A549 (cell line): ENCODE results near the gene LCNL1. TPM values are rescaled to one million over a fixed set of nuclear protein-coding genes. Genes with fewer than 3 reads are reported as not detected.

Experiments used
- ATAC-seq, 2 experiments: fragments of 200-7000 bp in 1 of 2; fragments of >200 bp in 1 of 2; cut with Nextera tagmentation in 1 of 2; cut with Tn5 transposase in 1 of 2; 3 replicates each; pipeline versions ENCODE4 v1.8.0 to v1.9.1; 2018 to 2020; ENCODE audit warnings: mild to moderate bottlenecking in 1 of 2, moderate library complexity in 1 of 2
- CTCF ChIA-PET: fragments of 300-600 bp; sonication (Branson Sonifier 250); formaldehyde crosslinking; extraction: SDS; loops from one replicate; lab custom pipeline; 2021; ENCODE audit warnings: antibody characterized with exemption, inconsistent platforms; lab: Yijun Ruan, JAX
- POLR2A ChIA-PET: fragments of 350-600 bp; formaldehyde crosslinking; extraction: SDS; loops from one replicate; lab custom pipeline; 2021; ENCODE audit warnings: antibody characterized with exemption, inconsistent platforms; lab: Yijun Ruan, JAX
- DNase-seq, 2 experiments: peaks; one replicate each; pipeline versions ENCODE4 v3.0.0 to v3.0.0-alpha.2; 2011 to 2016; ENCODE audit warnings: low read depth in 1 of 2, low spot score in 1 of 2
- FAIRE-seq: peaks from 2 replicates; lab custom pipeline; 2011; peaks lifted over from hg19 to GRCh38; lab: Jason Lieb, UNC
- H3K27ac ChIP-seq, 2 experiments: fragments of >200 bp; sonication (Bioruptor Twin); formaldehyde crosslinking; 3 replicates each; pipeline ENCODE4 v1.5.1; 2016 to 2017
- H3K4me1 ChIP-seq: fragments of >200 bp; sonication (Bioruptor Twin); formaldehyde crosslinking; 3 replicates; pipeline ENCODE4 v1.6.1; 2016
- H3K4me2 ChIP-seq: fragments of >200 bp; sonication (Bioruptor Twin); formaldehyde crosslinking; 3 replicates; pipeline ENCODE4 v1.6.1; 2016
- H3K4me3 ChIP-seq: fragments of >200 bp; sonication (Bioruptor Twin); formaldehyde crosslinking; 3 replicates; pipeline ENCODE4 v1.5.1; 2016
- H3K9me3 ChIP-seq: fragments of >200 bp; sonication (Bioruptor Twin); formaldehyde crosslinking; 3 replicates; pipeline ENCODE4 v1.6.1; 2016
- BHLHE40 ChIP-seq: IDR thresholded peaks from 2 replicates; pipeline ENCODE4 v1.6.1; 2012; ENCODE audit warnings: low read depth, low read length, inconsistent platforms
- CEBPB ChIP-seq, 2 experiments: fragments of >200 bp in 1 of 2; sonication (Bioruptor Twin) in 1 of 2; formaldehyde crosslinking in 1 of 2; IDR thresholded peaks; 2 replicates each; pipeline ENCODE4 v1.6.1; 2012 to 2016
- CHD4 ChIP-seq: fragments of 200-600 bp; sonication (generic); IDR thresholded peaks from 2 replicates; pipeline ENCODE4 v1.6.1; 2016; ENCODE audit warnings: antibody characterized with exemption, mild to moderate bottlenecking, borderline replicate concordance
- EHMT2 ChIP-seq: fragments of 200-600 bp; sonication (generic); IDR thresholded peaks from 2 replicates; pipeline ENCODE4 v1.6.1; 2016; ENCODE audit warnings: antibody characterized with exemption, low read depth, mild to moderate bottlenecking, moderate library complexity
- ESRRA ChIP-seq: fragments of 150-350 bp; IDR thresholded peaks from 2 replicates; pipeline ENCODE4 v1.6.1; 2014; ENCODE audit warnings: mild to moderate bottlenecking, low read length, borderline replicate concordance
- HEYL ChIP-seq: fragments of 250-450 bp; sonication (Bioruptor Pico); IDR thresholded peaks from 2 replicates; pipeline ENCODE4 v1.8.0; 2021; ENCODE audit warnings: mild to moderate bottlenecking, moderate library complexity
- HOXB13 ChIP-seq: fragments of 250-450 bp; sonication (Bioruptor Pico); IDR thresholded peaks from 2 replicates; pipeline ENCODE4 v1.5.0; 2020; ENCODE audit warnings: low read depth, mild to moderate bottlenecking, moderate library complexity
- JUN ChIP-seq, 2 experiments: fragments of >200 bp; sonication (Bioruptor Twin); formaldehyde crosslinking; IDR thresholded peaks; 2 replicates in 1 of 2; 3 replicates in 1 of 2; pipeline ENCODE4 v1.6.1; 2016 to 2017
- MAZ ChIP-seq: fragments of 150-350 bp; IDR thresholded peaks from 2 replicates; pipeline ENCODE4 v1.6.1; 2014; ENCODE audit warnings: antibody characterized with exemption, low read depth, low read length, borderline replicate concordance
- NR3C1 ChIP-seq: fragments of >200 bp; sonication (Bioruptor Twin); formaldehyde crosslinking; IDR thresholded peaks from 3 replicates; pipeline ENCODE4 v1.6.1; 2017
- POLR2A ChIP-seq: IDR thresholded peaks from 2 replicates; pipeline ENCODE4 v1.6.1; 2012; ENCODE audit warnings: mild to moderate bottlenecking, low read length
- RFX5 ChIP-seq: fragments of 450-650 bp; IDR thresholded peaks from 2 replicates; pipeline ENCODE4 v1.7.1; 2014; ENCODE audit warnings: antibody characterized with exemption, mild to moderate bottlenecking, moderate library complexity
- SREBF2 ChIP-seq: fragments of 450-650 bp; IDR thresholded peaks from 2 replicates; pipeline ENCODE4 v1.6.1; 2014; ENCODE audit warnings: mild to moderate bottlenecking, moderate library complexity
- ZSCAN20 ChIP-seq: fragments of 250-450 bp; sonication (Bioruptor Pico); IDR thresholded peaks from 2 replicates; pipeline ENCODE4 v1.8.0; 2022; ENCODE audit warnings: mild to moderate bottlenecking, moderate library complexity
- WGBS: methylation state at CpG from one replicate; pipeline ENCODE4 v1.1.6; 2017; ENCODE audit errors: missing lambda C conversion rate; 5-methylcytosine and 5-hydroxymethylcytosine counted together
- polyA plus RNA-seq, 4 experiments: library from polyadenylated mRNA; depleted of rRNA in 3 of 4; stranded (reverse); fragments of >200 nt; fragmentation: RNase III in 1 of 4; extraction: RNeasy Plus Mini Kit Qiagen cat#74134 plus additional on column Dnase treatment in 1 of 4; gene quantifications; 2 replicates in 3 of 4; 3 replicates in 1 of 4; pipeline ENCODE4 v1.2.3, GENCODE V29; 2011 to 2017
- TF ChIP-seq, protein P1 (sequence below): fragments of >200 bp; sonication (Bioruptor Twin); formaldehyde crosslinking; IDR thresholded peaks from 3 replicates; pipeline ENCODE4 v1.6.1; 2016
- TF ChIP-seq, protein P2 (sequence below): fragments of 200-600 bp; sonication (generic); IDR thresholded peaks from 2 replicates; pipeline ENCODE4 v1.6.1; 2016; ENCODE audit warnings: antibody characterized with exemption, mild to moderate bottlenecking, moderate library complexity
- TF ChIP-seq, protein P3 (sequence below): fragments of >200 bp; sonication (Bioruptor Twin); formaldehyde crosslinking; IDR thresholded peaks from 3 replicates; pipeline ENCODE4 v1.5.1; 2016
- TF ChIP-seq, protein P4 (sequence below): fragments of 450-650 bp; IDR thresholded peaks from 2 replicates; pipeline ENCODE4 v1.6.1; 2014; ENCODE audit warnings: antibody characterized with exemption
- TF ChIP-seq, protein P5 (sequence below): fragments of 250-450 bp; sonication (Bioruptor Pico); IDR thresholded peaks from 2 replicates; pipeline ENCODE4 v1.5.0; 2020; ENCODE audit warnings: low read depth, mild to moderate bottlenecking, moderate library complexity

The LCNL1 gene
- polyA plus RNA-seq, 2 of the 4 experiments (the other 2 are of a cell fraction): 0.08 to 0.19 TPM

DNA sequence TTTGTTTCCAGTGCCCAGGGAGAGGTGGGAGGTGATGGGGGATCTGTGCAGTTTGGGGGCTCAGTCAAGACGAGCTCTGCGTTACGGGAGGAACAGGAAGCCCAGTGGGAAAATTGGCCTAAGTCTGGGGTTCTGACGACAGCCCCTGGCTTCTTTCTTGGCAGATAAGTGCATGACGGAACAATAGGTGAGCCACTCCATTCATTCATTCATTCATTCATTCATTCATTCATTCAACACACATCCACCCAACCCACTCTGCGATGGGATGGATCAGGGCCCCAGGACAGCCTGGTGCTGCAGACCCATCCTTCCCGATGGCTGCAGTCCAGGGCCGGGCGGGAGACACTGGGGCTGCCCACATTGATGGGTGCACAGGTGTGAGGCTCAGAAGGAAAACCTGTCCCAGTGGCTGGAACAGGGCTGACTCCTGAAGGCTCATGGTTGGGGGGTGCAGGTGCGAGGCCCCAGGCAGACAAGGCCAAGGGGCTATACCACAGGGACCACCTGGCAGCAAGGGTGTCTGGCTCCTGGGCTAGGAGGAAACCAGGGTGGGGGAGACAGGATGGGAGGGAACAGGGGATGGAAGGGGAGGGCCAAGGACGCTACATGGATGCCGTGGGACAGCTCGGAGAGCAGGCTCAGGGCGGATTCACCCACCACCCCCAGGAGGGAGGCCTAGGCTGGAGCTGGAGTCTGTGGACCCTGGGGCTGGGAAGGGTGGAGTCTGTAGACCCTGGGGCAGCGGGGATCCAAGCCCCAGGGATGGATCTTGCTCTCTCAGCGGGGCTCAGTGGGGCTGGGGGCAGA lies 1.9 kb upstream of the LCNL1 start:
- ChIA-PET CTCF (interaction anchor here (0.8 to 1.7 kb wide), 5 partner anchors 8 to 48 kb away, joined by 3 to 6 read pairs (median 4); partner anchors contain the start of gene ABCA2), POLR2A (interaction anchor here (2.1 kb wide), 1 partner anchor 11 kb away, joined by 7 read pairs; the partner anchor contains the start of gene PAXX)
- H3K4me1 ChIP-seq: peaks cover 6% of the 10 kb centered on the region; the same call in 1 of the 3 replicates
- FAIRE-seq: no peak
- TF ChIP-seq ESRRA (no peak), HEYL (no peak), EHMT2 (no peak), NR3C1 (no peak), CHD4 (no peak), POLR2A (no peak), CEBPB (IDR thresholded peaks at IDR 0.05) (no peak), ZSCAN20 (no peak), MAZ (no peak), RFX5 (no peak), JUN (IDR thresholded peaks at IDR 0.05) (no peak), HOXB13 (CRISPR knock-in tag) (no peak), BHLHE40 (no peak), SREBF2 (no peak)
- TF ChIP-seq, protein P1, sequence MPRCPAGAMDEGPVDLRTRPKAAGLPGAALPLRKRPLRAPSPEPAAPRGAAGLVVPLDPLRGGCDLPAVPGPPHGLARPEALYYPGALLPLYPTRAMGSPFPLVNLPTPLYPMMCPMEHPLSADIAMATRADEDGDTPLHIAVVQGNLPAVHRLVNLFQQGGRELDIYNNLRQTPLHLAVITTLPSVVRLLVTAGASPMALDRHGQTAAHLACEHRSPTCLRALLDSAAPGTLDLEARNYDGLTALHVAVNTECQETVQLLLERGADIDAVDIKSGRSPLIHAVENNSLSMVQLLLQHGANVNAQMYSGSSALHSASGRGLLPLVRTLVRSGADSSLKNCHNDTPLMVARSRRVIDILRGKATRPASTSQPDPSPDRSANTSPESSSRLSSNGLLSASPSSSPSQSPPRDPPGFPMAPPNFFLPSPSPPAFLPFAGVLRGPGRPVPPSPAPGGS: no peak
- TF ChIP-seq, protein P2, sequence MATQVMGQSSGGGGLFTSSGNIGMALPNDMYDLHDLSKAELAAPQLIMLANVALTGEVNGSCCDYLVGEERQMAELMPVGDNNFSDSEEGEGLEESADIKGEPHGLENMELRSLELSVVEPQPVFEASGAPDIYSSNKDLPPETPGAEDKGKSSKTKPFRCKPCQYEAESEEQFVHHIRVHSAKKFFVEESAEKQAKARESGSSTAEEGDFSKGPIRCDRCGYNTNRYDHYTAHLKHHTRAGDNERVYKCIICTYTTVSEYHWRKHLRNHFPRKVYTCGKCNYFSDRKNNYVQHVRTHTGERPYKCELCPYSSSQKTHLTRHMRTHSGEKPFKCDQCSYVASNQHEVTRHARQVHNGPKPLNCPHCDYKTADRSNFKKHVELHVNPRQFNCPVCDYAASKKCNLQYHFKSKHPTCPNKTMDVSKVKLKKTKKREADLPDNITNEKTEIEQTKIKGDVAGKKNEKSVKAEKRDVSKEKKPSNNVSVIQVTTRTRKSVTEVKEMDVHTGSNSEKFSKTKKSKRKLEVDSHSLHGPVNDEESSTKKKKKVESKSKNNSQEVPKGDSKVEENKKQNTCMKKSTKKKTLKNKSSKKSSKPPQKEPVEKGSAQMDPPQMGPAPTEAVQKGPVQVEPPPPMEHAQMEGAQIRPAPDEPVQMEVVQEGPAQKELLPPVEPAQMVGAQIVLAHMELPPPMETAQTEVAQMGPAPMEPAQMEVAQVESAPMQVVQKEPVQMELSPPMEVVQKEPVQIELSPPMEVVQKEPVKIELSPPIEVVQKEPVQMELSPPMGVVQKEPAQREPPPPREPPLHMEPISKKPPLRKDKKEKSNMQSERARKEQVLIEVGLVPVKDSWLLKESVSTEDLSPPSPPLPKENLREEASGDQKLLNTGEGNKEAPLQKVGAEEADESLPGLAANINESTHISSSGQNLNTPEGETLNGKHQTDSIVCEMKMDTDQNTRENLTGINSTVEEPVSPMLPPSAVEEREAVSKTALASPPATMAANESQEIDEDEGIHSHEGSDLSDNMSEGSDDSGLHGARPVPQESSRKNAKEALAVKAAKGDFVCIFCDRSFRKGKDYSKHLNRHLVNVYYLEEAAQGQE: no peak
- TF ChIP-seq, protein P3, sequence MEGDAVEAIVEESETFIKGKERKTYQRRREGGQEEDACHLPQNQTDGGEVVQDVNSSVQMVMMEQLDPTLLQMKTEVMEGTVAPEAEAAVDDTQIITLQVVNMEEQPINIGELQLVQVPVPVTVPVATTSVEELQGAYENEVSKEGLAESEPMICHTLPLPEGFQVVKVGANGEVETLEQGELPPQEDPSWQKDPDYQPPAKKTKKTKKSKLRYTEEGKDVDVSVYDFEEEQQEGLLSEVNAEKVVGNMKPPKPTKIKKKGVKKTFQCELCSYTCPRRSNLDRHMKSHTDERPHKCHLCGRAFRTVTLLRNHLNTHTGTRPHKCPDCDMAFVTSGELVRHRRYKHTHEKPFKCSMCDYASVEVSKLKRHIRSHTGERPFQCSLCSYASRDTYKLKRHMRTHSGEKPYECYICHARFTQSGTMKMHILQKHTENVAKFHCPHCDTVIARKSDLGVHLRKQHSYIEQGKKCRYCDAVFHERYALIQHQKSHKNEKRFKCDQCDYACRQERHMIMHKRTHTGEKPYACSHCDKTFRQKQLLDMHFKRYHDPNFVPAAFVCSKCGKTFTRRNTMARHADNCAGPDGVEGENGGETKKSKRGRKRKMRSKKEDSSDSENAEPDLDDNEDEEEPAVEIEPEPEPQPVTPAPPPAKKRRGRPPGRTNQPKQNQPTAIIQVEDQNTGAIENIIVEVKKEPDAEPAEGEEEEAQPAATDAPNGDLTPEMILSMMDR: no peak
- TF ChIP-seq, protein P4, sequence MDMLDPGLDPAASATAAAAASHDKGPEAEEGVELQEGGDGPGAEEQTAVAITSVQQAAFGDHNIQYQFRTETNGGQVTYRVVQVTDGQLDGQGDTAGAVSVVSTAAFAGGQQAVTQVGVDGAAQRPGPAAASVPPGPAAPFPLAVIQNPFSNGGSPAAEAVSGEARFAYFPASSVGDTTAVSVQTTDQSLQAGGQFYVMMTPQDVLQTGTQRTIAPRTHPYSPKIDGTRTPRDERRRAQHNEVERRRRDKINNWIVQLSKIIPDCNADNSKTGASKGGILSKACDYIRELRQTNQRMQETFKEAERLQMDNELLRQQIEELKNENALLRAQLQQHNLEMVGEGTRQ: no peak
- TF ChIP-seq, protein P5, sequence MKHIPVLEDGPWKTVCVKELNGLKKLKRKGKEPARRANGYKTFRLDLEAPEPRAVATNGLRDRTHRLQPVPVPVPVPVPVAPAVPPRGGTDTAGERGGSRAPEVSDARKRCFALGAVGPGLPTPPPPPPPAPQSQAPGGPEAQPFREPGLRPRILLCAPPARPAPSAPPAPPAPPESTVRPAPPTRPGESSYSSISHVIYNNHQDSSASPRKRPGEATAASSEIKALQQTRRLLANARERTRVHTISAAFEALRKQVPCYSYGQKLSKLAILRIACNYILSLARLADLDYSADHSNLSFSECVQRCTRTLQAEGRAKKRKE (CRISPR knock-in tag): no peak
- no peak overlapping the region for H3K4me2 ChIP-seq
- H3K4me3 ChIP-seq: no peak overlapping the region
- no peak overlapping the region for H3K27ac ChIP-seq
- 89% methylated on average over 16 of the region's 16 CpGs for WGBS
- no peak for DNase-seq
- no peak for ATAC-seq
- H3K9me3 ChIP-seq: no peaks in the 10 kb centered on the region
